Liver (tissue), 3 donors: ENCODE results near the gene TMC1.

Experiments
- EGR1 ChIP-seq, 2 donors: IDR thresholded peaks; 2 replicates each; pipeline ENCODE4 v1.6.1; 2016 to 2018; ENCODE audit warnings: antibody characterized with exemption in 2 of 2, low read depth in 2 of 2
- FOXA2 ChIP-seq: IDR thresholded peaks from 2 replicates; pipeline ENCODE4 v1.6.1; 2016; ENCODE audit warnings: antibody characterized with exemption
- GABPA ChIP-seq, 2 donors: IDR thresholded peaks in 1 of 2; conservative IDR thresholded peaks in 1 of 2; 2 replicates each; pipeline ENCODE4 v1.6.1; 2016; ENCODE audit warnings: antibody characterized with exemption in 2 of 2, mild to moderate bottlenecking in 1 of 2, moderate library complexity in 1 of 2
- HNF4A ChIP-seq, 2 donors: conservative IDR thresholded peaks; 2 replicates each; pipeline ENCODE4 v1.6.1; 2016; ENCODE audit warnings: antibody characterized with exemption in 2 of 2, mild to moderate bottlenecking in 2 of 2
- HNF4G ChIP-seq: IDR thresholded peaks from 2 replicates; pipeline ENCODE4 v1.6.1; 2016; ENCODE audit warnings: antibody characterized with exemption
- RAD21 ChIP-seq, 2 donors: IDR thresholded peaks; 2 replicates each; pipeline ENCODE4 v1.6.1; 2016; ENCODE audit warnings: antibody characterized with exemption in 2 of 2, mild to moderate bottlenecking in 2 of 2
- SP1 ChIP-seq: IDR thresholded peaks from 2 replicates; pipeline ENCODE4 v1.6.1; 2018; ENCODE audit warnings: antibody characterized with exemption, mild to moderate bottlenecking
- TAF1 ChIP-seq: conservative IDR thresholded peaks from 2 replicates; pipeline ENCODE4 v1.6.1; 2016; ENCODE audit warnings: antibody characterized with exemption, mild to moderate bottlenecking
- YY1 ChIP-seq: IDR thresholded peaks from 2 replicates; pipeline ENCODE4 v1.6.1; 2016; ENCODE audit warnings: antibody characterized with exemption, mild to moderate bottlenecking
- TF ChIP-seq, protein P1 (sequence below): IDR thresholded peaks from 2 replicates; pipeline ENCODE4 v1.6.1; 2016; ENCODE audit warnings: antibody characterized with exemption, mild to moderate bottlenecking
- TF ChIP-seq, protein P2 (sequence below): fragments of 150-350 bp; IDR thresholded peaks from 2 replicates; pipeline ENCODE4 v1.5.1; 2017; ENCODE audit warnings: improper control_type of control experiment, low read depth, low read length; ENCODE audit not compliant: missing input control
- TF ChIP-seq, protein P3 (sequence below): IDR thresholded peaks from 2 replicates; pipeline ENCODE4 v1.6.1; 2016; ENCODE audit warnings: antibody characterized with exemption
- TF ChIP-seq, protein P4 (sequence below): IDR thresholded peaks from 2 replicates; pipeline ENCODE4 v1.6.1; 2016; ENCODE audit warnings: antibody characterized with exemption
- donor health status: healthy.
- donor health status: healthy.

DNA sequence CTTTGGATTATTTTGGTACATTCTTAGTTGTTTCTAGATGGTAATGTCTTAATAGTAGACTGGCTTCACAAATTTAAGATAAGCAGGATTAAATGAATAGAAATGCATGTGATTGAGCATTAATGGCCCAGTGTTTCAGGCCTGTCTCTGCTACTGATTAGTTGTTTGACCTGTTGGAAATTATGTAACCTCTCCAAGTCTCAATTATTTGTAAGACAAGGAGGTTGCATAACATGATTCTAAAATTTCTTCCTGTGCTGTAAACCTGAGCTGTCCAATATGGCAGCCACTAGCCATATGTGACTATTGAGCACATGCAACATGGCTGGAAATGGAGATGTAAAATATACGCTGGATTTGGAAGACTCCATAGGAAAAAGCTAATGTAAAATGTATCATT, 333.9 kb downstream of the TMC1 start:
- TF ChIP-seq, protein P1, sequence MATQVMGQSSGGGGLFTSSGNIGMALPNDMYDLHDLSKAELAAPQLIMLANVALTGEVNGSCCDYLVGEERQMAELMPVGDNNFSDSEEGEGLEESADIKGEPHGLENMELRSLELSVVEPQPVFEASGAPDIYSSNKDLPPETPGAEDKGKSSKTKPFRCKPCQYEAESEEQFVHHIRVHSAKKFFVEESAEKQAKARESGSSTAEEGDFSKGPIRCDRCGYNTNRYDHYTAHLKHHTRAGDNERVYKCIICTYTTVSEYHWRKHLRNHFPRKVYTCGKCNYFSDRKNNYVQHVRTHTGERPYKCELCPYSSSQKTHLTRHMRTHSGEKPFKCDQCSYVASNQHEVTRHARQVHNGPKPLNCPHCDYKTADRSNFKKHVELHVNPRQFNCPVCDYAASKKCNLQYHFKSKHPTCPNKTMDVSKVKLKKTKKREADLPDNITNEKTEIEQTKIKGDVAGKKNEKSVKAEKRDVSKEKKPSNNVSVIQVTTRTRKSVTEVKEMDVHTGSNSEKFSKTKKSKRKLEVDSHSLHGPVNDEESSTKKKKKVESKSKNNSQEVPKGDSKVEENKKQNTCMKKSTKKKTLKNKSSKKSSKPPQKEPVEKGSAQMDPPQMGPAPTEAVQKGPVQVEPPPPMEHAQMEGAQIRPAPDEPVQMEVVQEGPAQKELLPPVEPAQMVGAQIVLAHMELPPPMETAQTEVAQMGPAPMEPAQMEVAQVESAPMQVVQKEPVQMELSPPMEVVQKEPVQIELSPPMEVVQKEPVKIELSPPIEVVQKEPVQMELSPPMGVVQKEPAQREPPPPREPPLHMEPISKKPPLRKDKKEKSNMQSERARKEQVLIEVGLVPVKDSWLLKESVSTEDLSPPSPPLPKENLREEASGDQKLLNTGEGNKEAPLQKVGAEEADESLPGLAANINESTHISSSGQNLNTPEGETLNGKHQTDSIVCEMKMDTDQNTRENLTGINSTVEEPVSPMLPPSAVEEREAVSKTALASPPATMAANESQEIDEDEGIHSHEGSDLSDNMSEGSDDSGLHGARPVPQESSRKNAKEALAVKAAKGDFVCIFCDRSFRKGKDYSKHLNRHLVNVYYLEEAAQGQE: no peak
- TF ChIP-seq, protein P2, sequence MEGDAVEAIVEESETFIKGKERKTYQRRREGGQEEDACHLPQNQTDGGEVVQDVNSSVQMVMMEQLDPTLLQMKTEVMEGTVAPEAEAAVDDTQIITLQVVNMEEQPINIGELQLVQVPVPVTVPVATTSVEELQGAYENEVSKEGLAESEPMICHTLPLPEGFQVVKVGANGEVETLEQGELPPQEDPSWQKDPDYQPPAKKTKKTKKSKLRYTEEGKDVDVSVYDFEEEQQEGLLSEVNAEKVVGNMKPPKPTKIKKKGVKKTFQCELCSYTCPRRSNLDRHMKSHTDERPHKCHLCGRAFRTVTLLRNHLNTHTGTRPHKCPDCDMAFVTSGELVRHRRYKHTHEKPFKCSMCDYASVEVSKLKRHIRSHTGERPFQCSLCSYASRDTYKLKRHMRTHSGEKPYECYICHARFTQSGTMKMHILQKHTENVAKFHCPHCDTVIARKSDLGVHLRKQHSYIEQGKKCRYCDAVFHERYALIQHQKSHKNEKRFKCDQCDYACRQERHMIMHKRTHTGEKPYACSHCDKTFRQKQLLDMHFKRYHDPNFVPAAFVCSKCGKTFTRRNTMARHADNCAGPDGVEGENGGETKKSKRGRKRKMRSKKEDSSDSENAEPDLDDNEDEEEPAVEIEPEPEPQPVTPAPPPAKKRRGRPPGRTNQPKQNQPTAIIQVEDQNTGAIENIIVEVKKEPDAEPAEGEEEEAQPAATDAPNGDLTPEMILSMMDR: no peak
- TF ChIP-seq EGR1 (IDR thresholded peaks at IDR 0.05; ENCODE audit: low read depth in 2 of 2) (no peak), FOXA2 (no peak), GABPA (IDR thresholded peaks at IDR 0.05 in 1 of 2, conservative IDR thresholded peaks at IDR 0.05 in 1 of 2) (no peak), YY1 (no peak), HNF4G (no peak), TAF1 (no peak), RAD21 (IDR thresholded peaks at IDR 0.05) (no peak), HNF4A (conservative IDR thresholded peaks at IDR 0.05) (no peak), SP1 (no peak)
- TF ChIP-seq, protein P3, sequence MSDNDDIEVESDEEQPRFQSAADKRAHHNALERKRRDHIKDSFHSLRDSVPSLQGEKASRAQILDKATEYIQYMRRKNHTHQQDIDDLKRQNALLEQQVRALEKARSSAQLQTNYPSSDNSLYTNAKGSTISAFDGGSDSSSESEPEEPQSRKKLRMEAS: no peak
- TF ChIP-seq, protein P4, sequence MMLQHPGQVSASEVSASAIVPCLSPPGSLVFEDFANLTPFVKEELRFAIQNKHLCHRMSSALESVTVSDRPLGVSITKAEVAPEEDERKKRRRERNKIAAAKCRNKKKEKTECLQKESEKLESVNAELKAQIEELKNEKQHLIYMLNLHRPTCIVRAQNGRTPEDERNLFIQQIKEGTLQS: no peak
